GM18511 (cell line): ENCODE measurements around the gene TAF11L5.
"Not testable (repeated sequence)": the region's sequence is repeated elsewhere in the genome, so short reads cannot be mapped to it uniquely, and the experiment has no call there.

Experiments
- ATAC-seq: cut with Tn5 transposase; IDR thresholded peaks from one replicate; pipeline ENCODE4 v1.9.1; 2021; ENCODE audit warnings: mild to moderate bottlenecking, moderate library complexity; ENCODE audit not compliant: unreplicated experiment

The TAF11L5 gene

GRCh38 chr5:17524935-17525334 lies at the start of gene TAF11L5:
TSS of gene TAF11L5 (plus strand) at chr5:17525235.
- not testable (repeated sequence) for ATAC-seq

DNA sequence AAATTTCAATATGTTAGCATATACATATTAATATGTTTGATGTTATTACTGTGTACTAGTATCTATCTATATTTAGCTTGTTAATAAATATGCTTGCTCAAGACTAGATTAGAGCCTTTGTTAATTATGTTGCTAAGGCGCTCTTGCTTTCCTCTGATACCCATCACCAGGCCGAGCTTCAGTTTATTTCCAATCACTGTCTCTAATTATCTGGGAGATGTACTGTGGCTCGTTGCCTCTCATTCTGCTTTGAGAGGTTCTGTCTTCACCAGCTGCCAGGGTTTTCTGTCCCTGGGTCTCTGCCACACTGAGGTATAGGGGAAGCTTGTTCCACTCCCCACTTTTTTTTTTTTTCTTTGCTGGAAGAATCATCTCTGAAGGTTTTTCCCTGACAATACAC lies 48.0 kb upstream of the TAF11L5 start:
- no peak for ATAC-seq

GRCh38 chr5:17477573-17478265 lies 47.3 kb upstream of the TAF11L5 start:
- ATAC-seq: no peak

DNA sequence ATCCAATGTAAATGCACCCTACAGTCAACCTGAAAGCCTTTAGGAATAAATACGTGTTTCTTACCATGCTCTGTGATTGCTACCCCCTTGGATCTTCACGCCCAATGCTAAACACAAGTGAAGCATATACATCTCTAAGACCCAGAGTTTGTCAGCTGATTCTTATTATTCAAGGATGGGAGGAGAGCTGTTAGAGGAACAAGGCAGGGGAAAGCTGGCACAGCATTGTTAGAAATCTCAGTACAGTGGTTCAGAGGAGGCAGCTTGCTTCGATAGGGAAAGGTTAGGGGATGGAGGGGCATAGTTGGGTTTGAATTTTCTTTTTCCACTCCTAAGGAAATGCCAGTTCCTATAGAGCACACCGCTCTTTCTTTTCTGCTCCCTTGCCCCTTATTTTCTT lies 43.7 kb upstream of the TAF11L5 start:
- ATAC-seq: no peak

DNA sequence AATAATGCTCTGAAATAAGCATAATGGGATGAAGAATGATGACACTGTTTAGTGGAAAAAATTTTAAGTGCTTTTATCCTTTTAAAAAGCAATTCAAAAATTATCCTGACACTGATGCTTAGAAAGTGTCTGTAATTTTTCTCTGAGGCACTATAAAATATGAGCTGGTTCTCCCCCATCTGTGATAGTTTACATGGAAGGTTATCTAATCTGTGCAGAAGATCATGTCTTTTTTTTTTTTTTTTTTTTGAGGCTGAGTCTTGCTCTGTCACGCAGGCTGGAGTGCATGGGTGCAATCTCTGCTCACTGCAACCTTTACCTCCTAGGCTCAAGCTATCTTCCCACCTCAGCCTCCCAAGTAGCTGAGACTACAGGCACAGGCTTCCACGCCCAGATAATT lies 42.2 kb upstream of the TAF11L5 start:
- no peak for ATAC-seq

- ATAC-seq: not testable (repeated sequence)
Measured at GRCh38 chr5:17486464-17487173, 38.4 kb upstream of the TAF11L5 start.

DNA sequence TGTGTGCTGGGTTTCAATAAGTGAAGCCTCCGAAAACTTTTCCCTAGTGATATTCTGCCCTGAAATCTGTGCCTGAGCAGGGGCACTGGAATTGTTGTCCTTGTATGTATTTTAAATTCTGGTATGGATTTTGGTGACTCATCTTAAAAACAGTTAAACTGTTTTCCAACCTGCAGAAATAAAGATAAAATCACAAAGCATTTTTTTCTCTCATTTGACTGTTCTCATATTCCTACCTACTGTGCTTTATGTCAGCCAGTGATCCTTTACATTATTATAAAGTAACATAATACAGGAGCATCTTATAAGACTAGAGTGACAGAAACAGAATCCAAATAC lies 37.9 kb upstream of the TAF11L5 start:
- no peak for ATAC-seq

DNA sequence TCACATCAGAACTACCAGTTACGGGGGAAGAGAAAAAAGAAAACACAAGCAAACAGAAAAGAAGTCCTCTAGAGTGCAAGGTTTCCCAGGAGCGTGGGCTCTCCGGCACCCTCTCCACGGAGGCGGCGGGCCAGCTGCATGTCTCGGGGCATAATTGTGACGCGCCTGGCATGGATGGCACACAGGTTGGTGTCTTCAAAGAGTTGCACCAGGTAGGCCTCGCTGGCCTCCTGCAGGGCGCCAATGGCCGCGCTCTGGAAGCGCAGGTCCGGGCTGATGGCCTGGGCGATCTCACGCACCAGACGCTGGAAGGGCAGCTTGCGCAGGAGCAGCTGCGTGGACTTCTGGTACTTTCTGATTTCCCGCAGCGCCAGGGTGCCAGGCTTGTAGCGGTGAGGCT lies 33.8 kb upstream of the TAF11L5 start:
- ATAC-seq: not testable (repeated sequence)

DNA sequence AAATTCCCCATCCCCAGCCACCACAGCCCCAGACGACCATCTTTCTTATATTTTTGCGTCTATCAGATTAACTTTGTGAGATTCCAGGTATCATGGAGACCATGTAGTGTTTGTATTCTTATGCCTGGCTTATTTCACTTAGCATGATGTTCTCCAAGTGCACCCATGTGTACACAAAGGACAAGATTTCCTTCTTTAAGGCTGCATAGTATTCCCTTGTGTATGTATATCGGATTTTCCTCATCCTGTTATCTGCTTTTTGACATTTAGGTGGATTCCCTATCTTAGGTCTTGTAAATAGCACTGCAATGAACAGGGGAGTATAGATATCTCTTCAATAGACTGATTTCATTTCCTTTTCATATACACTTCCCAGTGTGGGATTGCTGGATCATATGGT lies 32.3 kb upstream of the TAF11L5 start:
- ATAC-seq: no peak

DNA sequence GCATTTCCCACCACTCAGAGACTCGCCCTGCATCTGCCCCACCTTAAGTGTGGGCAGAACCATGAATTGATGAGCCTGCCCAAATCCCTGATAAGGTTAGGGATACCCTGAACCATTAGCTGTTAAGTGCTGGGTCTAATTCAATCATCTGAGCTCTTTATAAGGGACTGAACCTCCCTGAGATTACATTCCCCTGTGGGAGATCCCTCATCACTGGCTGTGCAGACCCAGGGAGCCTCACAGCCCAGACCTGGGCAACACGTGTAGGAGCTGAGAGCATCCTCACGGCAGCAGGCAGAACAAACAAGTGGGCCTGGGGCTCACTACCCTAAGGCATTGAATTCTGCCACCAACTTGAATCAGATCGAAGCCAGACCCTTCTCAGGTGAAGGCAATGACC lies 27.6 kb upstream of the TAF11L5 start:
- no peak for ATAC-seq

GRCh38 chr5:17497931-17498330 lies 27.1 kb upstream of the TAF11L5 start, which contains the start of gene TAF11L2:
TSS of gene TAF11L2 (plus strand) at chr5:17498231.
- ATAC-seq: not testable (repeated sequence)

GRCh38 chr5:17511775-17512325 lies 13.2 kb upstream of the TAF11L5 start:
- ATAC-seq: no peak

DNA sequence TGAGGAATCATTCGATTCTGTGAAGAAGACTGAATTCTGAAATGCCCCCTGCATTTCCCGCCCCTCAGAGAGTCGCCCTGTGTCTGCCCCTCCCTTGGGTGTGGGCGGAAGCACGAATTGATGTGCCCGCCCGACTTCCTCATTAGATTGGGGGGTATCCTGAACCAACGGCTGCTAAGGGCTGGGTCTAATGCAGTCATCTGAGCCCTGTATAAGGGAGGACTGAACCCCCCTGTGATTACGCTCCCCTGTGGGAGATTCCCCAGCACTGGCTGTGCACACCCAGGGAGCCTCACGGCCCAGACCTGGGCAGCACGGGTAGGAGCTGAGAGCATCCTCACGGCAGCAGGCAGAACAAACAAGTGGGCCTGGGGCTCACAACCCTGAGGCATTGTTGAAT lies 7.5 kb upstream of the TAF11L5 start:
- ATAC-seq: not testable (repeated sequence)

- ATAC-seq: not testable (repeated sequence)
Measured at GRCh38 chr5:17518067-17518466, 7.0 kb upstream of the TAF11L5 start, which contains the start of gene TAF11L3. TSS of gene TAF11L3 (plus strand) at chr5:17518367.

DNA sequence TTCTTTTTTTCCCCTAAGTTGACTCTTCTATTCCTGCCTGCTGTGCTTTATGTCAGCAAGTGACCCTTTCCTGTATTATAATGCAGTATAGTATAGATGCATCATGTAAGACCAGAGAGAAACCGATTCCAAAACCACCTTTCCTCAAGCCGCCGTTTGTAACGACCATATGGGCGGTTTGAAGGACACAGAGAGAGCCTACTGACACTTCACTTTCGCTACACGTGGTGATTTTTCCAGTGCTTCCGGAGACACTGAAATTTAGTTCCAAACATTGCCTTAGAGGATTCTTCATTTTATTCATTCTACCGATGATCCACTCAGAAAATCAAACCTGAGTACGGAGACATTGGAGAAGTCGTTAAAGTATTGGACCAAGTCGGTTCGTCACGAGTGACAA lies 5.5 kb upstream of the TAF11L5 start:
- ATAC-seq: not testable (repeated sequence)

GRCh38 chr5:17521501-17521900 lies 3.5 kb upstream of the TAF11L5 start, which contains the start of gene TAF11L4:
TSS of gene TAF11L4 (plus strand) at chr5:17521801.
- not testable (repeated sequence) for ATAC-seq

- not testable (repeated sequence) for ATAC-seq
Measured at GRCh38 chr5:17526504-17526903, 1.5 kb downstream of the TAF11L5 start.

GRCh38 chr5:17528369-17528768 lies 3.3 kb downstream of the TAF11L5 start, which contains the start of gene TAF11L6:
TSS of gene TAF11L6 (plus strand) at chr5:17528669.
- not testable (repeated sequence) for ATAC-seq
